Stomach (tissue), 4 donors: Measurements from ENCODE around the gene PALLD.

Experiments used
- EP300 ChIP-seq: sonication (generic); formaldehyde crosslinking; IDR thresholded peaks from one replicate; pipeline ENCODE4 v1.6.1; 2017; ENCODE audit warnings: antibody characterized with exemption
- POLR2A ChIP-seq, 4 donors: fragments of 450-650 bp; IDR thresholded peaks; one replicate each; pipeline ENCODE4 v1.6.1; 2016; ENCODE audit warnings: antibody characterized with exemption in 4 of 4, control low read depth in 2 of 4, mild to moderate bottlenecking in 1 of 4, moderate library complexity in 1 of 4
- POLR2AphosphoS5 ChIP-seq, 3 donors: sonication (generic); formaldehyde crosslinking; IDR thresholded peaks; one replicate each; pipeline ENCODE4 v1.6.1; 2016; ENCODE audit warnings: antibody characterized with exemption in 3 of 3
- TF ChIP-seq, protein P1 (sequence below), 7 experiments: fragments of 450-650 bp in 4 of 7; fragments of 200-600 bp in 3 of 7; sonication (generic) in 3 of 7; IDR thresholded peaks; one replicate each; pipeline ENCODE4 v1.5.1; 2016 to 2019; ENCODE audit warnings: antibody characterized with exemption in 7 of 7, control low read depth in 2 of 7, mild to moderate bottlenecking in 1 of 7

DNA sequence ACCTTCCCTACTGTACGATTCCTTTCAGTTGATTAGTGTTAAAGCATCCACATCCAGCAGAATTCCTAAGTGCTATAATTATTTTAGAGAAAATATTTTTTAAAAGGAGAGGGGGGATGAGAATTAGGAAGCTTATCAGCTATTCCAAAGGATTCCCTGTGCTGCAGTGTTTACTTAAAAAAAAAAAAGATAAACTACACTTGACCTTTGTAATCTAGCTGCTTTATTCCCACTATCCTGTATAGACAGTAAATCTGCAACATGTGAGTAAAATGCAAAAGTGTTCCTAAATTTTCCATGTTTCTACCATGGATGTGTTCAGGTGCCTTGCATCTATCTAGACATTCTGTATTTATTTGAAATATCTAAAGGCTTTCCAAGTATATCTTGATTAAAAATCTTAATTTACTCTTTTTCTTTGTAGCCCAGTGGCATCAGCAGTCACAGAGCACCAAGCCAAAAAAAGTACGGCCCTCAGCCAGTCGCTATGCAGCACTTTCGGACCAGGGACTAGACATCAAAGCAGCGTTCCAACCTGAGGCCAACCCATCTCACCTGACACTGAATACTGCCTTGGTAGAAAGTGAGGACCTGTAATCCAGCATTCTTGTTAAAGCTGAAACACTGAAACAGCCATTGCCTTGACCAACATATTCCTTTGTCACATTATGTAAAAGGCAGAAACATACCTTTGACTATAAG is 429.1 kb downstream of the PALLD start:
- TF ChIP-seq, protein P1, sequence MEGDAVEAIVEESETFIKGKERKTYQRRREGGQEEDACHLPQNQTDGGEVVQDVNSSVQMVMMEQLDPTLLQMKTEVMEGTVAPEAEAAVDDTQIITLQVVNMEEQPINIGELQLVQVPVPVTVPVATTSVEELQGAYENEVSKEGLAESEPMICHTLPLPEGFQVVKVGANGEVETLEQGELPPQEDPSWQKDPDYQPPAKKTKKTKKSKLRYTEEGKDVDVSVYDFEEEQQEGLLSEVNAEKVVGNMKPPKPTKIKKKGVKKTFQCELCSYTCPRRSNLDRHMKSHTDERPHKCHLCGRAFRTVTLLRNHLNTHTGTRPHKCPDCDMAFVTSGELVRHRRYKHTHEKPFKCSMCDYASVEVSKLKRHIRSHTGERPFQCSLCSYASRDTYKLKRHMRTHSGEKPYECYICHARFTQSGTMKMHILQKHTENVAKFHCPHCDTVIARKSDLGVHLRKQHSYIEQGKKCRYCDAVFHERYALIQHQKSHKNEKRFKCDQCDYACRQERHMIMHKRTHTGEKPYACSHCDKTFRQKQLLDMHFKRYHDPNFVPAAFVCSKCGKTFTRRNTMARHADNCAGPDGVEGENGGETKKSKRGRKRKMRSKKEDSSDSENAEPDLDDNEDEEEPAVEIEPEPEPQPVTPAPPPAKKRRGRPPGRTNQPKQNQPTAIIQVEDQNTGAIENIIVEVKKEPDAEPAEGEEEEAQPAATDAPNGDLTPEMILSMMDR (IDR thresholded peaks at IDR 0.05): no peak
- no peak for TF ChIP-seq POLR2A (IDR thresholded peaks at IDR 0.05)
- TF ChIP-seq POLR2AphosphoS5 (IDR thresholded peaks at IDR 0.05): no peak
- no peak for TF ChIP-seq EP300
